K562 (cell line): Measurements from ENCODE around the gene E2F3. TPM values are rescaled to one million over a fixed set of nuclear protein-coding genes. Genes with fewer than 3 reads are reported as not detected.

ENCODE experiments used
- BRD4 ChIP-seq: fragments of 200-600 bp; sonication (generic); IDR thresholded peaks from 2 replicates; pipeline ENCODE4 v1.6.1; 2017; ENCODE audit warnings: inconsistent platforms
- CEBPG ChIP-seq, 3 experiments: fragments of 200-800 bp in 1 of 3; sonication (Bioruptor generic) in 1 of 3; sonication (generic) in 1 of 3; formaldehyde crosslinking in 1 of 3; IDR thresholded peaks in 2 of 3; conservative IDR thresholded peaks in 1 of 3; 2 replicates each; pipeline versions ENCODE4 v1.6.1 to v1.8.0; 2016 to 2022; ENCODE audit warnings: missing compliant biosample characterization in 2 of 3, missing genetic modification characterization in 2 of 3, mild to moderate bottlenecking in 1 of 3, missing genetic modification reagents in 1 of 3
- CSDE1 ChIP-seq, 2 experiments: fragments of 450-650 bp; IDR thresholded peaks; 2 replicates each; pipeline ENCODE4 v1.6.1; 2016; ENCODE audit warnings: mild to moderate bottlenecking in 1 of 2
- ETV5 ChIP-seq: sonication (generic); formaldehyde crosslinking; IDR thresholded peaks from 2 replicates; pipeline ENCODE4 v1.4.0; 2020; ENCODE audit warnings: low read depth, mild to moderate bottlenecking, missing genetic modification reagents
- NR1H2 ChIP-seq: sonication (generic); formaldehyde crosslinking; IDR thresholded peaks from 2 replicates; pipeline ENCODE4 v1.4.0; 2020; ENCODE audit warnings: mild to moderate bottlenecking, missing genetic modification reagents
- POLR2AphosphoS5 ChIP-seq: IDR thresholded peaks from 2 replicates; pipeline ENCODE4 v1.6.1; 2011; ENCODE audit warnings: mild to moderate bottlenecking, low read depth, low read length, moderate library complexity; ENCODE audit not compliant: control insufficient read depth, insufficient read depth
- RAD21 ChIP-seq, 2 experiments: fragments of 250-450 bp in 1 of 2; fragments of 450-650 bp in 1 of 2; sonication (Bioruptor Pico) in 1 of 2; formaldehyde crosslinking in 1 of 2; IDR thresholded peaks in 1 of 2; conservative IDR thresholded peaks in 1 of 2; 2 replicates each; pipeline versions ENCODE4 v1.4.0 to v1.8.0; 2020 to 2022; ENCODE audit warnings: mild to moderate bottlenecking in 2 of 2, moderate library complexity in 1 of 2
- SMARCA4 ChIP-seq: fragments of 450-650 bp; IDR thresholded peaks from 2 replicates; pipeline ENCODE4 v1.6.1; 2016
- polyA plus RNA-seq, 8 experiments: library from polyadenylated mRNA; depleted of rRNA in 4 of 8; stranded (reverse) in 5 of 8; unstranded in 3 of 8; fragments of >200 nt; fragmentation: Nextera tagmentation in 2 of 8; fragmentation: Illumina TruSeq in 1 of 8; extraction: Ambion mirVana in 2 of 8; extraction: Trizol in 1 of 8; gene quantifications; 2 replicates each; pipeline versions ENCODE4 v1.2.1 to v1.2.3, GENCODE V29; 2011 to 2014; ENCODE audit warnings: inconsistent platforms in 1 of 8, missing spikeins in 1 of 8
- total RNA-seq, 7 experiments: library from RNA; depleted of rRNA in 6 of 7; stranded (reverse); fragments of >200 nt in 6 of 7; fragmentation: Illumina TruSeq in 2 of 7; extraction: Trizol in 2 of 7; gene quantifications; 2 replicates each; pipeline versions ENCODE4 v1.2.1 to v1.2.3, GENCODE V29; 2011 to 2021; ENCODE audit warnings: low replicate concordance in 1 of 7
- TF ChIP-seq, protein P1 (sequence below), 2 experiments: fragments of 450-650 bp; IDR thresholded peaks; 2 replicates each; pipeline ENCODE4 v1.6.1; 2018; ENCODE audit warnings: mild to moderate bottlenecking in 2 of 2, low read depth in 1 of 2; ENCODE audit not compliant: partially characterized antibody in 2 of 2
- TF ChIP-seq, protein P2 (sequence below): fragments of 450-650 bp; IDR thresholded peaks from 2 replicates; pipeline ENCODE4 v1.6.1; 2014; ENCODE audit warnings: low read depth, mild to moderate bottlenecking, moderate library complexity, borderline replicate concordance
- TF ChIP-seq, protein P3 (sequence below): sonication (generic); formaldehyde crosslinking; IDR thresholded peaks from 2 replicates; pipeline ENCODE4 v1.8.0; 2022; ENCODE audit warnings: mild to moderate bottlenecking, missing genetic modification reagents
- TF ChIP-seq, protein P4 (sequence below): fragments of 250-450 bp; sonication (Bioruptor Pico); IDR thresholded peaks from 2 replicates; pipeline ENCODE4 v1.8.0; 2022; ENCODE audit warnings: inconsistent platforms, mild to moderate bottlenecking, moderate library complexity, borderline replicate concordance
- TF ChIP-seq, protein P5 (sequence below): sonication (generic); formaldehyde crosslinking; IDR thresholded peaks from 2 replicates; pipeline ENCODE4 v1.8.1; 2023; ENCODE audit warnings: missing genetic modification reagents, mild to moderate bottlenecking, borderline replicate concordance

E2F3 gene
- total and polyA plus RNA-seq, 9 of the 15 experiments (the other 6 are each of a cell fraction or from before 2014, with no cell fraction given): 11.1 to 44.7 (median 27.2) TPM

GRCh38 chr6:20404641-20405032 lies 3.0 kb downstream of the E2F3 start (continued):
- TF ChIP-seq, protein P1, sequence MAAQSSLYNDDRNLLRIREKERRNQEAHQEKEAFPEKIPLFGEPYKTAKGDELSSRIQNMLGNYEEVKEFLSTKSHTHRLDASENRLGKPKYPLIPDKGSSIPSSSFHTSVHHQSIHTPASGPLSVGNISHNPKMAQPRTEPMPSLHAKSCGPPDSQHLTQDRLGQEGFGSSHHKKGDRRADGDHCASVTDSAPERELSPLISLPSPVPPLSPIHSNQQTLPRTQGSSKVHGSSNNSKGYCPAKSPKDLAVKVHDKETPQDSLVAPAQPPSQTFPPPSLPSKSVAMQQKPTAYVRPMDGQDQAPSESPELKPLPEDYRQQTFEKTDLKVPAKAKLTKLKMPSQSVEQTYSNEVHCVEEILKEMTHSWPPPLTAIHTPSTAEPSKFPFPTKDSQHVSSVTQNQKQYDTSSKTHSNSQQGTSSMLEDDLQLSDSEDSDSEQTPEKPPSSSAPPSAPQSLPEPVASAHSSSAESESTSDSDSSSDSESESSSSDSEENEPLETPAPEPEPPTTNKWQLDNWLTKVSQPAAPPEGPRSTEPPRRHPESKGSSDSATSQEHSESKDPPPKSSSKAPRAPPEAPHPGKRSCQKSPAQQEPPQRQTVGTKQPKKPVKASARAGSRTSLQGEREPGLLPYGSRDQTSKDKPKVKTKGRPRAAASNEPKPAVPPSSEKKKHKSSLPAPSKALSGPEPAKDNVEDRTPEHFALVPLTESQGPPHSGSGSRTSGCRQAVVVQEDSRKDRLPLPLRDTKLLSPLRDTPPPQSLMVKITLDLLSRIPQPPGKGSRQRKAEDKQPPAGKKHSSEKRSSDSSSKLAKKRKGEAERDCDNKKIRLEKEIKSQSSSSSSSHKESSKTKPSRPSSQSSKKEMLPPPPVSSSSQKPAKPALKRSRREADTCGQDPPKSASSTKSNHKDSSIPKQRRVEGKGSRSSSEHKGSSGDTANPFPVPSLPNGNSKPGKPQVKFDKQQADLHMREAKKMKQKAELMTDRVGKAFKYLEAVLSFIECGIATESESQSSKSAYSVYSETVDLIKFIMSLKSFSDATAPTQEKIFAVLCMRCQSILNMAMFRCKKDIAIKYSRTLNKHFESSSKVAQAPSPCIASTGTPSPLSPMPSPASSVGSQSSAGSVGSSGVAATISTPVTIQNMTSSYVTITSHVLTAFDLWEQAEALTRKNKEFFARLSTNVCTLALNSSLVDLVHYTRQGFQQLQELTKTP (IDR thresholded peaks at IDR 0.05; ENCODE audit: low read depth in 1 of 2, partially characterized antibody in 2 of 2): peak; percentile 39 to 69
- TF ChIP-seq, protein P2, sequence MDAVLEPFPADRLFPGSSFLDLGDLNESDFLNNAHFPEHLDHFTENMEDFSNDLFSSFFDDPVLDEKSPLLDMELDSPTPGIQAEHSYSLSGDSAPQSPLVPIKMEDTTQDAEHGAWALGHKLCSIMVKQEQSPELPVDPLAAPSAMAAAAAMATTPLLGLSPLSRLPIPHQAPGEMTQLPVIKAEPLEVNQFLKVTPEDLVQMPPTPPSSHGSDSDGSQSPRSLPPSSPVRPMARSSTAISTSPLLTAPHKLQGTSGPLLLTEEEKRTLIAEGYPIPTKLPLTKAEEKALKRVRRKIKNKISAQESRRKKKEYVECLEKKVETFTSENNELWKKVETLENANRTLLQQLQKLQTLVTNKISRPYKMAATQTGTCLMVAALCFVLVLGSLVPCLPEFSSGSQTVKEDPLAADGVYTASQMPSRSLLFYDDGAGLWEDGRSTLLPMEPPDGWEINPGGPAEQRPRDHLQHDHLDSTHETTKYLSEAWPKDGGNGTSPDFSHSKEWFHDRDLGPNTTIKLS: peak; percentile 35; the same call in 1 of the 2 replicates
- TF ChIP-seq NR1H2 (CRISPR knock-in tag): 0 out of 2 replicates have a peak, but pooled peaks have one; percentile 68
- TF ChIP-seq SMARCA4: no peak
- TF ChIP-seq CEBPG (CRISPR knock-in tag; IDR thresholded peaks at IDR 0.05): no peak
- TF ChIP-seq CEBPG (tag; conservative IDR thresholded peaks at IDR 0.05 in 1 of 2, IDR thresholded peaks at IDR 0.05 in 1 of 2): no peak
- TF ChIP-seq, protein P3, sequence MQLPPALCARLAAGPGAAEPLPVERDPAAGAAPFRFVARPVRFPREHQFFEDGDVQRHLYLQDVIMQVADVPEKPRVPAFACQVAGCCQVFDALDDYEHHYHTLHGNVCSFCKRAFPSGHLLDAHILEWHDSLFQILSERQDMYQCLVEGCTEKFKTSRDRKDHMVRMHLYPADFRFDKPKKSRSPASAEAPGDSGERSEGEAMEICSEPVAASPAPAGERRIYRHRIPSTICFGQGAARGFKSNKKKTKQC: no peak
- TF ChIP-seq CSDE1 (IDR thresholded peaks at IDR 0.05): 0 out of 4 replicates have a peak, but pooled peaks of 1 of the 2 experiments have one; percentile 20
- TF ChIP-seq POLR2AphosphoS5: peak; percentile 59; the same call in 1 of the 2 replicates
- peak; percentile 64 to 75 for TF ChIP-seq RAD21 (CRISPR knock-in tag; conservative IDR thresholded peaks at IDR 0.05 in 1 of 2, IDR thresholded peaks at IDR 0.05 in 1 of 2)
- TF ChIP-seq BRD4: no peak
- TF ChIP-seq ETV5 (CRISPR knock-in tag): peak; percentile 65; the same call in 1 of the 2 replicates
- TF ChIP-seq, protein P4, sequence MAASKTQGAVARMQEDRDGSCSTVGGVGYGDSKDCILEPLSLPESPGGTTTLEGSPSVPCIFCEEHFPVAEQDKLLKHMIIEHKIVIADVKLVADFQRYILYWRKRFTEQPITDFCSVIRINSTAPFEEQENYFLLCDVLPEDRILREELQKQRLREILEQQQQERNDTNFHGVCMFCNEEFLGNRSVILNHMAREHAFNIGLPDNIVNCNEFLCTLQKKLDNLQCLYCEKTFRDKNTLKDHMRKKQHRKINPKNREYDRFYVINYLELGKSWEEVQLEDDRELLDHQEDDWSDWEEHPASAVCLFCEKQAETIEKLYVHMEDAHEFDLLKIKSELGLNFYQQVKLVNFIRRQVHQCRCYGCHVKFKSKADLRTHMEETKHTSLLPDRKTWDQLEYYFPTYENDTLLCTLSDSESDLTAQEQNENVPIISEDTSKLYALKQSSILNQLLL: no peak
- TF ChIP-seq, protein P5, sequence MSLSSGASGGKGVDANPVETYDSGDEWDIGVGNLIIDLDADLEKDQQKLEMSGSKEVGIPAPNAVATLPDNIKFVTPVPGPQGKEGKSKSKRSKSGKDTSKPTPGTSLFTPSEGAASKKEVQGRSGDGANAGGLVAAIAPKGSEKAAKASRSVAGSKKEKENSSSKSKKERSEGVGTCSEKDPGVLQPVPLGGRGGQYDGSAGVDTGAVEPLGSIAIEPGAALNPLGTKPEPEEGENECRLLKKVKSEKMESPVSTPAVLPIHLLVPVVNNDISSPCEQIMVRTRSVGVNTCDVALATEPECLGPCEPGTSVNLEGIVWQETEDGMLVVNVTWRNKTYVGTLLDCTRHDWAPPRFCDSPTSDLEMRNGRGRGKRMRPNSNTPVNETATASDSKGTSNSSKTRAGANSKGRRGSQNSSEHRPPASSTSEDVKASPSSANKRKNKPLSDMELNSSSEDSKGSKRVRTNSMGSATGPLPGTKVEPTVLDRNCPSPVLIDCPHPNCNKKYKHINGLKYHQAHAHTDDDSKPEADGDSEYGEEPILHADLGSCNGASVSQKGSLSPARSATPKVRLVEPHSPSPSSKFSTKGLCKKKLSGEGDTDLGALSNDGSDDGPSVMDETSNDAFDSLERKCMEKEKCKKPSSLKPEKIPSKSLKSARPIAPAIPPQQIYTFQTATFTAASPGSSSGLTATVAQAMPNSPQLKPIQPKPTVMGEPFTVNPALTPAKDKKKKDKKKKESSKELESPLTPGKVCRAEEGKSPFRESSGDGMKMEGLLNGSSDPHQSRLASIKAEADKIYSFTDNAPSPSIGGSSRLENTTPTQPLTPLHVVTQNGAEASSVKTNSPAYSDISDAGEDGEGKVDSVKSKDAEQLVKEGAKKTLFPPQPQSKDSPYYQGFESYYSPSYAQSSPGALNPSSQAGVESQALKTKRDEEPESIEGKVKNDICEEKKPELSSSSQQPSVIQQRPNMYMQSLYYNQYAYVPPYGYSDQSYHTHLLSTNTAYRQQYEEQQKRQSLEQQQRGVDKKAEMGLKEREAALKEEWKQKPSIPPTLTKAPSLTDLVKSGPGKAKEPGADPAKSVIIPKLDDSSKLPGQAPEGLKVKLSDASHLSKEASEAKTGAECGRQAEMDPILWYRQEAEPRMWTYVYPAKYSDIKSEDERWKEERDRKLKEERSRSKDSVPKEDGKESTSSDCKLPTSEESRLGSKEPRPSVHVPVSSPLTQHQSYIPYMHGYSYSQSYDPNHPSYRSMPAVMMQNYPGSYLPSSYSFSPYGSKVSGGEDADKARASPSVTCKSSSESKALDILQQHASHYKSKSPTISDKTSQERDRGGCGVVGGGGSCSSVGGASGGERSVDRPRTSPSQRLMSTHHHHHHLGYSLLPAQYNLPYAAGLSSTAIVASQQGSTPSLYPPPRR: no peak
